ENCODE data around the gene SLC35F2. TPM values are rescaled to one million over a fixed set of nuclear protein-coding genes. Genes with fewer than 3 reads are reported as not detected.

The SLC35F2 gene
- total and polyA plus RNA-seq, 2 donors (not counting 1 experiment from before 2014, with no cell fraction given), result 2.8 to 7.4 TPM

GRCh38 chr11:107856180-107856980, 2.2 kb downstream of the SLC35F2 start:
- peak overlapping the region; percentile 46 for H2AFZ ChIP-seq (ENCODE audit: low read length)
- no peak for DNase-seq (ENCODE audit: low read depth in 2 of 2)
- H4K20me1 ChIP-seq (ENCODE audit: control insufficient read depth, extremely low read depth, insufficient read depth, low read length), result no peaks in the 10 kb centered on the region
- H3K9ac ChIP-seq (ENCODE audit: insufficient read depth, low read length), result no peak overlapping the region
- H3K4me1 ChIP-seq (ENCODE audit: control insufficient read depth, extremely low read depth, insufficient read depth, low read length), result peaks cover 3% of the 10 kb centered on the region
- no peaks in the 10 kb centered on the region for H3K27me3 ChIP-seq (ENCODE audit: control insufficient read depth, insufficient read depth, low read length)
- no peaks in the 10 kb centered on the region for H3K79me2 ChIP-seq (ENCODE audit: control insufficient read depth, insufficient read depth, low read length)
- H3K4me3 ChIP-seq (replicated peaks in 1 of 4; ENCODE audit: control extremely low read depth in 1 of 4, insufficient read depth in 1 of 4, low read depth in 3 of 4, low read length in 4 of 4), result no peak overlapping the region
- TF ChIP-seq CTCF (conservative IDR thresholded peaks at IDR 0.05 in 1 of 2, IDR thresholded peaks at IDR 0.05 in 1 of 2; ENCODE audit: low read depth in 1 of 2, low read length in 2 of 2), result no peak
- TF ChIP-seq EZH2 (IDR thresholded peaks at IDR 0.05; ENCODE audit: low read length, missing control alignments), result no peak
- H3K36me3 ChIP-seq (ENCODE audit: control insufficient read depth, insufficient read depth, low read length), result no peaks in the 10 kb centered on the region
- H3K27ac ChIP-seq (ENCODE audit: insufficient read depth, low read length), result no peak overlapping the region
- H3K9me3 ChIP-seq (ENCODE audit: control insufficient read depth, insufficient read depth, low read depth, low read length), result no peaks in the 10 kb centered on the region
- H3K4me2 ChIP-seq (ENCODE audit: extremely low read depth, insufficient read depth, low read length), result no peak overlapping the region

- no peak overlapping the region for H2AFZ ChIP-seq (ENCODE audit: low read length)
- TF ChIP-seq EZH2 (IDR thresholded peaks at IDR 0.05; ENCODE audit: low read length, missing control alignments) (no peak), CTCF (conservative IDR thresholded peaks at IDR 0.05 in 1 of 2, IDR thresholded peaks at IDR 0.05 in 1 of 2; ENCODE audit: low read depth in 1 of 2, low read length in 2 of 2) (no peak)
- no peaks in the 10 kb centered on the region for H3K4me1 ChIP-seq (ENCODE audit: control insufficient read depth, extremely low read depth, insufficient read depth, low read length)
- DNase-seq (ENCODE audit: low read depth in 2 of 2), result no peak
- H3K27ac ChIP-seq (ENCODE audit: insufficient read depth, low read length), result no peak overlapping the region
- H3K36me3 ChIP-seq (ENCODE audit: control insufficient read depth, insufficient read depth, low read length), result no peaks in the 10 kb centered on the region
- no peaks in the 10 kb centered on the region for H3K27me3 ChIP-seq (ENCODE audit: control insufficient read depth, insufficient read depth, low read length)
- H3K4me3 ChIP-seq (replicated peaks in 1 of 4; ENCODE audit: control extremely low read depth in 1 of 4, insufficient read depth in 1 of 4, low read depth in 3 of 4, low read length in 4 of 4), result no peak overlapping the region
- no peak overlapping the region for H3K9ac ChIP-seq (ENCODE audit: insufficient read depth, low read length)
- no peaks in the 10 kb centered on the region for H3K9me3 ChIP-seq (ENCODE audit: control insufficient read depth, insufficient read depth, low read depth, low read length)
- H4K20me1 ChIP-seq (ENCODE audit: control insufficient read depth, extremely low read depth, insufficient read depth, low read length), result no peaks in the 10 kb centered on the region
- H3K79me2 ChIP-seq (ENCODE audit: control insufficient read depth, insufficient read depth, low read length), result no peaks in the 10 kb centered on the region
- H3K4me2 ChIP-seq (ENCODE audit: extremely low read depth, insufficient read depth, low read length), result no peak overlapping the region
Measured at GRCh38 chr11:107853070-107853469, 5.5 kb downstream of the SLC35F2 start.

- H3K27ac ChIP-seq (ENCODE audit: insufficient read depth, low read length), result no peak overlapping the region
- no peak overlapping the region for H3K4me2 ChIP-seq (ENCODE audit: extremely low read depth, insufficient read depth, low read length)
- no peaks in the 10 kb centered on the region for H3K79me2 ChIP-seq (ENCODE audit: control insufficient read depth, insufficient read depth, low read length)
- H2AFZ ChIP-seq (ENCODE audit: low read length), result no peak overlapping the region
- no peak for DNase-seq (ENCODE audit: low read depth in 2 of 2)
- H3K36me3 ChIP-seq (ENCODE audit: control insufficient read depth, insufficient read depth, low read length), result no peaks in the 10 kb centered on the region
- no peaks in the 10 kb centered on the region for H3K27me3 ChIP-seq (ENCODE audit: control insufficient read depth, insufficient read depth, low read length)
- TF ChIP-seq EZH2 (IDR thresholded peaks at IDR 0.05; ENCODE audit: low read length, missing control alignments) (no peak), CTCF (conservative IDR thresholded peaks at IDR 0.05 in 1 of 2, IDR thresholded peaks at IDR 0.05 in 1 of 2; ENCODE audit: low read depth in 1 of 2, low read length in 2 of 2) (no peak)
- no peaks in the 10 kb centered on the region for H4K20me1 ChIP-seq (ENCODE audit: control insufficient read depth, extremely low read depth, insufficient read depth, low read length)
- H3K4me3 ChIP-seq (replicated peaks in 1 of 4; ENCODE audit: control extremely low read depth in 1 of 4, insufficient read depth in 1 of 4, low read depth in 3 of 4, low read length in 4 of 4), result no peak overlapping the region
- no peaks in the 10 kb centered on the region for H3K9me3 ChIP-seq (ENCODE audit: control insufficient read depth, insufficient read depth, low read depth, low read length)
- H3K9ac ChIP-seq (ENCODE audit: insufficient read depth, low read length), result no peak overlapping the region
- no peaks in the 10 kb centered on the region for H3K4me1 ChIP-seq (ENCODE audit: control insufficient read depth, extremely low read depth, insufficient read depth, low read length)
Measured at GRCh38 chr11:107851704-107852310, 6.8 kb downstream of the SLC35F2 start.

All from fibroblast of lung (primary cell).